Left hindlimb (tissue), 1 donor: ENCODE results near the gene MYO1G.
A peak's percentile ranks its signal among the peaks of the same experiment; 100 is the strongest.
"Not testable (repeated sequence)": the region's sequence is repeated elsewhere in the genome, so short reads cannot be mapped to it uniquely, and the experiment has no call there.

Experiments used
- DNase-seq: peaks from one replicate; pipeline ENCODE4 v3.0.0-alpha.2; 2018

Gene MYO1G

DNA sequence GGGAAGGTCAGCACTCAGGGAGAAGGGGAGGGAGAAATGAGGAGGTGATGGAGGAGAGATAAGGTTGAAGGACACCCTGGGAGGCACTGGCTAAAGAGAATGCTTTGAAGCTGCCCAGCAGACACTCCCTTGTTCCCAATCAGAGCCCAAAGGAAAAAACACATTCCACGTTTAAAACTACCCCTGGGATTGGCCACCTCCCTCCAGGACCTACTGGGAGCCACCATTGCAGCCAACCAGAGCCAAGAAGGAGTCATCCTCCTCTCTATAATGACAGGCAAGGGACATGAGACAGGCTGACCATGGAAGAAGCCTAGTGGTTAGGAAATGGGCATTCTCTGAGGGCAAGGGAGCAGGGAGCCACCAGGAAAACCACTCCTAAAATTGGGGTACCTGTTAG, 43.8 kb downstream of the MYO1G start:
- DNase-seq = no peak

DNA sequence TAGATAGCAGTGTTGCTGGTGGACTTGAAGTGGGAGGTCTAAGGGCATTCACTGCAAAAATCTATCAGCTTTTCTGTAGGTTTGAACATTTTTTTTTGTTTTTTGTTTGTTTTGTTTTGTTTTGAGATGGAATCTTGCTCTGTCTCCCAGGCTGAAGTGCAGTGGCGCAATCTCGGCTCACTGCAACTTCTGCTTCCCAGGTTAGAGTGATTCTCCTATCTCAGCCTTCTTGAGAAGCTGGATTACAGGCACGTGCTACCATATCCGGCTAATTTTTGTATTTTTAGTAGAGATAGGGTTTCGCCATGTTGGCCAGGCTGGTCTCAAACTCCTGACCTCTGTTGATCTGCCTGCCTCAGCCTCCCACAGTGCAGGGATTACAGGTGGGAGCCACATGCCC, 44.3 kb downstream of the MYO1G start:
- DNase-seq = not testable (repeated sequence)

DNA sequence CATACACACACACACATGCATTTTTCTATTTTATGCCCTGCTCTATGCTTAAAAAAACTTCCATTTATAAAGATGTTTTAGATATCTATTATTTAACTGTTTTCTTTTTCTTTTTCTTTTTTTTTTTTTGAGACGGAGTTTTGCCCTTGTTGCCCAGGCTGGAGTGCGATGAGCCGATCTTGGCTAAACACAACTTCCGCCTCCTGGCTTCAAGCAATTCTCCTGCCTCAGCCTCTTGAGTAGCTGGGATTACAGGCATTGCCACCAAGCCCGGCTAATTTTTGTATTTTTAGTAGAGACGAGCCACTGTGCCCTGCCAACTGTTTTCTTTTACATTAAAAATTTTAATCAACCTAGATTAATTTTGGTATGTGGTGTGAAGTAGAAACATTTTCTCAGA, 47.9 kb downstream of the MYO1G start:
- DNase-seq = no peak

DNA sequence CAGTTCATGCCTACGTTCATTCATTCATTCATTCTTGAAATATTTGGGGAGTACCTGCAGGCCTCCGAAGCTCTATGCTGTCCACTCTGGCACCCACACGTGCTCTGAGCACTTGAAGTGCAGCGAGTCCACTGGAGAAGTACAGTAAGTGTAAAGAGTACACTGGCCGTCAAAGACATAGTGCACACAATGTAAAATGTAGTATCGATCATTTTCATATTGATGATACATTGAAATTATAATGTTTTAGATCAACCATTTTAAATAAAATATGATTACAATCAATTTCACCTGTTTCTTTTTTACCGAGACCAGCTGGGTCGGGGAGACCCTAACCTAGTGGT, 56.5 kb downstream of the MYO1G start:
- no peak for DNase-seq

DNA sequence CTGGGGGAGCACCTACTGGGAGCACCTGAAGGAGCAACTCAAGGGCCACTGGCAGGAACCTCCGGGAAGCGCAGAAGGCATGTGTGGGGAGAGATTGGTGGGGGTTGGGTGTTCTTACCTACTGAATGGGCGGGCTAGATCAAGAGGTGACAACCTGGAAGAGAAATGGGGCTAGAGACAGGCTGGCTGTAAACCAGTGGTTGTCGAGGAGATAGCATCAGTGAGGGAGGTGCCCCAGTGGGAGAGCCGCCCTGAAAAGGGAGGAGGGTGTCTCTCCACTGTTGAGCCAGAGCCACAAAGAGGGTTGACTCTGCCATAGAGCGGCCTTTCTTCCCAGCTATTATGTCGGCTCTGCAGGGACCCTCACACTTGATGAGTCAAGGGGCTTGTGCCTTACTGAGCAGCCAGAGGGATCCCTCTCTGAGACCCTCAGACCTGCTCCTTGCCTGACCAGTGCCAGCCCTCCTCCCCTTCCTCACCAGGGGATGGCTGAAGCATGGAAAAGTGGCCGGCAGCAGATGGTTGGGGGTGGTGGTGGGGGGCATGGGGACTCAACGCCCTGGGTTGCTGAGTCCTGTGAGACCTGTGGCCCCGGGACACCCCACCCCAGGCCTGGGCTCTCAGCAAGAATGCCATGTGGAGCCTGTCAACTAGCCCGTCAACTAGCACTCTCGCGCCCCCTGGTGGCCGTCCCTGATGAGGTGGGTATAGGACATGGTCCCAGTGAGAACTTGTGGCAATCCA, 57.0 kb downstream of the MYO1G start:
- DNase-seq = peak; percentile 82

DNA sequence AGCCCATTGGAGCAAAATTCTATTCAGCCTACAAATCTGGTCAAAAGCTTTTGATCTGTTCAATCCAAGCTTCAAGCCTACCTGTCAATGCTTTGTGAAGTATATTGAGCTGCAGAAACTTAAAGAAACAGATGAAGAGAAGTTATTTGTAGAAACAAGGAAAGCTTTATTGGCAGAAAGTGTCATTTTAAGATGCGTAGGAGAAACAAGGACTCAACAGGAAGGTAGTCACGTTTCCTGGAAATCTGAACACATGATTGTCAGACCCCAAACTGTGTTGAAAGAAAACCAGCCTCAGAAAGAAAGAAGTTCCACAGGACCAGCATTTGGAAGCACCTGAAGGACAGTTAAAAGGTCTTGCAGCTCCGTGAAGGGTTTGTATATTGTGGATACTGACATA, 58.7 kb downstream of the MYO1G start:
- no peak for DNase-seq

DNA sequence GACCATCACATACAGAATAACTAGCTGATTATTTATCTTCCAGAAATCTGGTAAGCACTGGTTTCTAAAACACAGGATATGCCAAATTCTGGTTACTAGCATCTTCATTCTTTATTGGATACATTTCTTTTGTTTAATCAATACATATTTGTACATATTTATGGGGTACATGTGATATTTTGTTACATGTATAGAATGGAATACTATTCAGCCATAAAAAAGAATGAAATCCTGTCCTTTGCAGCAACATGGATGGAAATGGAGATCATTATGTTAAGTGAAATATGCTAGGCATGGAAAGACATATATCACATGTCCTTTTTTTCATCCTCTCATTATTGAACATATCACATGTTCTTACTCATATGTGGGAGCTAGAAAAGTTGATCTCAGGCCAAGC, 60.8 kb downstream of the MYO1G start:
- no peak for DNase-seq

DNA sequence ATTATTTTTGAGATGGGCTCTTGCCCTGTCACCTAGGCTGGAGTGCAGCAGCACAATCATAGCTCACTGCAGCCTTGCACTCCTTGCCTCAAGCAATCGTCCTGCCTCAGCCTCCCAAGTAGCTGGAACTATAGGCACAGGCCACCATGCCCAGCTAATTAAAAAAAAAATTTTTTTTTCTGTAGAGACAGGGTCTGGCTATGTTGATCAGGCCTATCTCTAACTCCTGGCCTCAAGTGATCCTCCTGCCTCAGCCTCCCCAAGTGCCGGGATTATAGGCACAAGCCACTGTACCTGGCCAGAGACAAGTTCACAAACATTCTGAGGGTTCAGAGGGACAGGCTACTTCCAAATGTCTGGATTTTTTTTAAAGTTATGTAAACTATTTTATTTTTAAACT, 61.4 kb downstream of the MYO1G start:
- DNase-seq = no peak

DNA sequence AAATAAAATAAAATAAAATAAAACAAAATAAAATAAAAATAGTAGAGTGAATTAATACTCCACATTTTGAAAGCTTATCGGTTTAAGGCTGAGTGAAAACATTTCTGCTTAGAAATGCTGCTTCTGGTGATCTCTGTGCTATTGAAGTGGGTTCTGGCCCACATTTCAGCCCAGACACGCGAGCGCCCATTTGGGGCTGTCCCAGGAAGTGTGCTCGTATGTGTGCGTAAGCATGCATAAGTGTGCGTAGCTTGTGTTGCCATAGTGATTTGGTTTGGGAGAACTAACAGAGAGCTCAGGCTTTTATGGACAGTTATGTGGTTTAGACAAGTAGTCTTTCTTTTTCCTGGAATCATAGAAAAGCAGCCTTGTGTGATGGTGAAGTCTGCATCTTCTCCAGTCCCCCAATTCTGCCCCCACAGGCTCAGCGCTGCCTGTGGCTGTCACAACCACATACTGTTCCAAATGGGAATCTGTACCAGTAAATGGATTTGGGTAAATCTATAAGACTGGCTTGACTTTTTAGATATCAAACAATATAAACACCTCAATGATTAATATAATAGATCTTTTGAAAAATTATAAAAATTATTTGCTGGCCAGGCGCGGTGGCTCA, 63.7 kb downstream of the MYO1G start:
- no peak for DNase-seq

DNA sequence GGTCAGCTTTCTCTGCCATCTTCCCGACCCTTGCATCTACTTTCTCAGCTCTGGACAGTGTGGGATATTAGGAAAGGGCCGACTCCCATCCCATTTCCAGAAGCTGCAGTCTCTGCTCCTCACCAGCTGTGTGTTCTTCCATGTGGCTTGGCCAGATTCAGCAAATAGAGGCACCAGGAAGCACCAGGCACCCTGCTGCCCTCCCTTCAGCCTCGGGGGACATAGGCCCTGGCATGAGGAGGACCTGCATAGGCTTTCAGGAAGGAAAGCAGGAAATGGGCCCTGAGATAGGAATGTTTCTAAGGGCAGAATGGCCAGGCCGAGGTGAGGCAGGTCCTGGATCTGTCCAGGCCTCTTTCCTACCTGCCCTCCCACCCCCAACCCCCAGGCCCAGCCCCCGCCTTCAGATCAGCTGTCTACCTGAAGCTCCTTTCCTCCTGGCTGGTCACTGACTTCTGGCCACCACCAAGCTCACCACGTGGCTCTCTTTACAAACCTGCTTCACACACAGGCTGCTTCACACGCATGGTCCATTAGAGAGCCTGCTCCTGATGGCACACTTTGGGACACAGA, 66.0 kb downstream of the MYO1G start:
- no peak for DNase-seq
